ENCODE data around the gene CRLF2. TPM values are rescaled to one million over a fixed set of nuclear protein-coding genes. Genes with fewer than 3 reads are reported as not detected.
A peak's percentile ranks its signal among the peaks of the same experiment; 100 is the strongest.
"Not testable (repeated sequence)": the region's sequence is repeated elsewhere in the genome, so short reads cannot be mapped to it uniquely, and the experiment has no call there.

CRLF2 gene
- total and polyA plus RNA-seq, 4 donors, result 0.33 TPM; not detected in 3

DNA sequence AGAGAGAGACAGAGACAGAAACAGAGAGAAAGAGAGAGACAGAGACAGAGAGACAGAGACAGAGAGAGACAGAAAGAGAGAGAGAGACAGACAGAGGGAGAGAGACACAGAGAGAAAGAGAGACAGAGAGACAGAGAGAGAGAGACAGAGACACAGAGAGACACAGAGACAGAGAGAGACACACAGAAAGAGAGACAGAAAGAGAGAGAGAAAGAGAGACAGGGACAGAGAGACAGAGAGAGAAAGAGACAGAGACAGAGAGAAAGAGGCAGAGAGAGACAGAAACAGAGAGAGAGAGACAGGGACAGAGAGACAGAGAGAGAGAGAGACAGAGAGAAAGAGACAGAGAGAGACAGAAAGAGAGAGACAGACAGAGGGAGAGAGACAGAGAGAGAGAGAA, 52.9 kb downstream of the CRLF2 start:
- no peak overlapping the region for H3K27ac ChIP-seq (ENCODE audit: low read depth, low read length)
- no peaks in the 10 kb centered on the region for H3K9me3 ChIP-seq (ENCODE audit: control insufficient read depth, insufficient read depth, low read length)
- H3K36me3 ChIP-seq (ENCODE audit: control insufficient read depth, insufficient read depth, low read length), result no peaks in the 10 kb centered on the region
- H3K4me3 ChIP-seq (ENCODE audit: low read depth, low read length), result no peak overlapping the region
- H3K27me3 ChIP-seq (ENCODE audit: control insufficient read depth, insufficient read depth, low read length), result no peaks in the 10 kb centered on the region
- peaks cover under 1% of the 10 kb centered on the region for H3K4me1 ChIP-seq (ENCODE audit: control insufficient read depth, insufficient read depth, low read length)
- DNase-seq (ENCODE audit: low read depth in 4 of 6, low spot score in 6 of 6), result no peak

- H3K9me3 ChIP-seq (ENCODE audit: control insufficient read depth, insufficient read depth, low read length); H3K27ac ChIP-seq (ENCODE audit: low read depth, low read length); DNase-seq (ENCODE audit: low read depth in 4 of 6, low spot score in 6 of 6); H3K27me3 ChIP-seq (ENCODE audit: control insufficient read depth, insufficient read depth, low read length); H3K36me3 ChIP-seq (ENCODE audit: control insufficient read depth, insufficient read depth, low read length); H3K4me3 ChIP-seq (ENCODE audit: low read depth, low read length); H3K4me1 ChIP-seq (ENCODE audit: control insufficient read depth, insufficient read depth, low read length): not testable (repeated sequence)
- 88% methylated on average over 20 of the region's 24 CpGs for WGBS (ENCODE audit: insufficient coverage)
These were observed 55.6 kb downstream of the CRLF2 start for GRCh38 chrX:1156681-1157455.

DNA sequence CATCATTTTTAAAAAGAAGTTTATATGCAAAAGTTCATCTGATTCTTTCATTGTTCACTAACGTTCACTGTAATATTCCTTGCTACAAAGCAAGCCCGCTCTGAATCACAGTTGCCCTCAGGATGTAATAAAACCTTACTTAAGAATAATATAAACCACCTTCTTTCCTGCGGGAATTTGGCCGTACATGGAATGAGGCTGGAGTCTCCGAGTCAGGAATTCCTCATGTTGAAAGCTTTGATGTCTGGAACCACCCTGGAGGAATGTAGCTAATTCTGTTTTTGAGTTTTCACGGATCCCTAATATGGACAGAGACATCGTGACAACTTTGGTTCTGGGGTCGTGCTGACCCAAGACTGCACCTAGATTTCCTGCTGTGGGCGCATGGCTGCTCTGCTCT, 58.5 kb downstream of the CRLF2 start:
- no peaks in the 10 kb centered on the region for H3K27me3 ChIP-seq (ENCODE audit: control insufficient read depth, insufficient read depth, low read length)
- no peaks in the 10 kb centered on the region for H3K9me3 ChIP-seq (ENCODE audit: control insufficient read depth, insufficient read depth, low read length)
- no peak overlapping the region for H3K4me3 ChIP-seq (ENCODE audit: low read depth, low read length)
- DNase-seq (ENCODE audit: low read depth in 4 of 6, low spot score in 6 of 6), result no peak
- 53% methylated on average over 2 of the region's 9 CpGs for WGBS (ENCODE audit: insufficient coverage)
- H3K36me3 ChIP-seq (ENCODE audit: control insufficient read depth, insufficient read depth, low read length), result no peaks in the 10 kb centered on the region
- H3K27ac ChIP-seq (ENCODE audit: low read depth, low read length), result no peak overlapping the region
- H3K4me1 ChIP-seq (ENCODE audit: control insufficient read depth, insufficient read depth, low read length), result no peaks in the 10 kb centered on the region

- Histone ChIP-seq H3K27ac (ENCODE audit: low read depth, low read length) (no peak overlapping the region), H3K4me3 (ENCODE audit: low read depth, low read length) (no peak overlapping the region), H3K4me1 (ENCODE audit: control insufficient read depth, insufficient read depth, low read length) (no peaks in the 10 kb centered on the region), H3K27me3 (ENCODE audit: control insufficient read depth, insufficient read depth, low read length) (peaks cover 4% of the 10 kb centered on the region), H3K9me3 (ENCODE audit: control insufficient read depth, insufficient read depth, low read length) (no peaks in the 10 kb centered on the region), H3K36me3 (ENCODE audit: control insufficient read depth, insufficient read depth, low read length) (no peaks in the 10 kb centered on the region)
- WGBS (ENCODE audit: insufficient coverage), result 42% methylated on average over 10 of the region's 10 CpGs
- no peak for DNase-seq (ENCODE audit: low read depth in 4 of 6, low spot score in 6 of 6)
These were observed 60.4 kb downstream of the CRLF2 start for GRCh38 chrX:1152090-1152489.

GRCh38 chrX:1151378-1152077, 60.9 kb downstream of the CRLF2 start:
- H3K9me3 ChIP-seq (ENCODE audit: control insufficient read depth, insufficient read depth, low read length), result no peaks in the 10 kb centered on the region
- DNase-seq (ENCODE audit: low read depth in 4 of 6, low spot score in 6 of 6), result no peak
- H3K4me3 ChIP-seq (ENCODE audit: low read depth, low read length), result no peak overlapping the region
- H3K27me3 ChIP-seq (ENCODE audit: control insufficient read depth, insufficient read depth, low read length), result peaks cover 4% of the 10 kb centered on the region
- no peaks in the 10 kb centered on the region for H3K36me3 ChIP-seq (ENCODE audit: control insufficient read depth, insufficient read depth, low read length)
- no peak overlapping the region for H3K27ac ChIP-seq (ENCODE audit: low read depth, low read length)
- H3K4me1 ChIP-seq (ENCODE audit: control insufficient read depth, insufficient read depth, low read length), result no peaks in the 10 kb centered on the region
- WGBS (ENCODE audit: insufficient coverage), result 52% methylated on average over 7 of the region's 9 CpGs

DNA sequence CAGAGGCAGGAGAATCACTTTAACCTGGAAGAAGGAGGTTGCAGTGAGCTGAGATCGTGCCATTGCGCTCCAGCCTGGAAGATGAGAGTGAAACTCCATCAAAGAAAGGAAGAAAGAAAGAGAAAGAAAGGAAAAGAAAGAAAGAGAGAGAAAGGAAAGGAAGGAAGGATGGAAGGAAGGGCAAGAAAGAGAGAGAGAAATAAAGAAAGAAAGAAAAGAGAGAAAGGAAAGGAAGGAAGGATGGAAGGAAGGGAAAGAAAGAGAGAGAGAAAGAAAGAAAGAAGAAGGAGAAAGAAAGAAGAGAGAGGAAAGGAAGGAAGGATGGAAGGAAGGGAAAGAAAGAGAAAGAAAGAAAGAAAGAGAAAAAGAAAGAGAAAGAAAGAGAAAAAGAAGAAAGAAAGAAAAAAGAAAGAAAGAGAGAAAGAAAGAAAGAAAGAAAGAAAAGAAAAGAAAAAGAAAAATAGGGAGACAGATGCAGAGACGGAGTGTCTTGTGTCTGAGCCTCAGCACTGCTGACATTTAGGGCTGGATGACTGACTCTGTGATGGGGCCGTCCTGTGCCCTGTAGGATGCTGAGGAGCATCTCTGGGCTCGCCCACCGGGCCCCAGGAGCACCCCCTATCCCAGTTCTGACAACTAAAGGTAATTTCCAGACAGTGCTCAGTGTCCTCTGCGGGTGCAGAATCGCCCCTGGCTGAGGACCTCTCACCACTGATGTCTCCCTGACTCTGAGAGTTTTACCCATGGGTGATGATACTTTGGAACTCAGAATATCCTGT, 61.7 kb downstream of the CRLF2 start:
- Histone ChIP-seq H3K36me3 (ENCODE audit: control insufficient read depth, insufficient read depth, low read length) (no peaks in the 10 kb centered on the region), H3K4me3 (ENCODE audit: low read depth, low read length) (no peak overlapping the region), H3K9me3 (ENCODE audit: control insufficient read depth, insufficient read depth, low read length) (no peaks in the 10 kb centered on the region), H3K27me3 (ENCODE audit: control insufficient read depth, insufficient read depth, low read length) (peaks cover 4% of the 10 kb centered on the region), H3K27ac (ENCODE audit: low read depth, low read length) (no peak overlapping the region), H3K4me1 (ENCODE audit: control insufficient read depth, insufficient read depth, low read length) (no peaks in the 10 kb centered on the region)
- 87% methylated on average over 5 of the region's 8 CpGs for WGBS (ENCODE audit: insufficient coverage)
- no peak for DNase-seq (ENCODE audit: low read depth in 4 of 6, low spot score in 6 of 6)

DNA sequence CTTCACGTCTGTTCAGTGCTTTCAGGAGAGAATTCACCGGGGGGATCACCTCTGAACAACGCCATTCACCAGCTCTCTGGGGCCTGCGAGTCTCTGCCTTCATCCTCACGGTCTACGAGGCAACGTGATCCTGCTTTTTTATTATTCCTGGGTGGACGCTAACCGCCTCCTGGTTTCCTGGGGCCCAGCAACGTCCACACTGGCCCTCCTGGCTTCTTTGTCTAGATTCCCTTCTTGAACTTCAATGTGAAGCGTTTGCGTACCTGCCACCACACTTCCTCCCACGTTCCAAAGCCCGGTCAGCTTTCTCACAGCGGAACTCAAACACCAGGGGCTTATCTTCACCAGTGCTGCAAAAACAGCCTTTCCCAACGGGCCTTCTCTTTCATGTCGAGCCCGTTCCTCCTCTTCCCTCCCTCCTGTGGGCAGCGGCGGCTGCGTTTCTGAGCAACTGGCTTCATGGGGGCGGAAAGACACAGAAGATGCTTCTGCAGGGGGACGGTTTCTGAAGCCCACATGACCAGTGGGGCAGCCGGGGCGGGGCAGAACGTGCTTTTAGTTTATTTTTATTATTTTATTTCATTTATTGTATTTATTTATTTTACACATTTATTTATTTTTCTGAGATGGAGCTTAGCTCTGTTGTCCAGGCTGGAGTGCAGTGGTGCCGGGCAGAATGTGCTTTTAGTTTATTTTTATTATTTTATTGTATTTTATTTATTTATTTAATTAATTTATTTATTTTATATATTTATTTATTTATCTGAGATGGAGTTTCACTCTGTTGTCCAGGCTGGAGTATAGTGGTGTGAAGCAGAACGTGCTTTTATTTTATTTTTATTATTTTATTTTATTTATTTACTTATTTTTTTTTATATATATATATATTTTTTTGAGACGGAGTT, 64.6 kb downstream of the CRLF2 start:
- no peak overlapping the region for H3K27ac ChIP-seq (ENCODE audit: low read depth, low read length)
- no peak for DNase-seq (ENCODE audit: low read depth in 4 of 6, low spot score in 6 of 6)
- no peaks in the 10 kb centered on the region for H3K9me3 ChIP-seq (ENCODE audit: control insufficient read depth, insufficient read depth, low read length)
- no peaks in the 10 kb centered on the region for H3K36me3 ChIP-seq (ENCODE audit: control insufficient read depth, insufficient read depth, low read length)
- peaks cover 4% of the 10 kb centered on the region for H3K27me3 ChIP-seq (ENCODE audit: control insufficient read depth, insufficient read depth, low read length)
- 53% methylated on average over 20 of the region's 29 CpGs for WGBS (ENCODE audit: insufficient coverage)
- H3K4me3 ChIP-seq (ENCODE audit: low read depth, low read length), result no peak overlapping the region
- no peaks in the 10 kb centered on the region for H3K4me1 ChIP-seq (ENCODE audit: control insufficient read depth, insufficient read depth, low read length)

GRCh38 chrX:1144293-1144692, 68.2 kb downstream of the CRLF2 start:
- no peak overlapping the region for H3K4me3 ChIP-seq (ENCODE audit: low read depth, low read length)
- no peak overlapping the region for H3K27ac ChIP-seq (ENCODE audit: low read depth, low read length)
- no peaks in the 10 kb centered on the region for H3K4me1 ChIP-seq (ENCODE audit: control insufficient read depth, insufficient read depth, low read length)
- H3K9me3 ChIP-seq (ENCODE audit: control insufficient read depth, insufficient read depth, low read length), result no peaks in the 10 kb centered on the region
- H3K36me3 ChIP-seq (ENCODE audit: control insufficient read depth, insufficient read depth, low read length), result no peaks in the 10 kb centered on the region
- WGBS (ENCODE audit: insufficient coverage), result 92% methylated on average over 6 of the region's 11 CpGs
- DNase-seq (ENCODE audit: low read depth in 4 of 6, low spot score in 6 of 6), result peak in 1 of 6 donors; percentile 88
- H3K27me3 ChIP-seq (ENCODE audit: control insufficient read depth, insufficient read depth, low read length), result peaks cover 4% of the 10 kb centered on the region
